NCI-H748 treated with DMSO at 0.1 percent for 48 hours (cell line): ENCODE results near the gene COMMD4.

Source experiments
- DNase-seq: peaks from one replicate; lab custom pipeline; 2025; lab: John Stamatoyannopoulos, UW

COMMD4 gene

DNA sequence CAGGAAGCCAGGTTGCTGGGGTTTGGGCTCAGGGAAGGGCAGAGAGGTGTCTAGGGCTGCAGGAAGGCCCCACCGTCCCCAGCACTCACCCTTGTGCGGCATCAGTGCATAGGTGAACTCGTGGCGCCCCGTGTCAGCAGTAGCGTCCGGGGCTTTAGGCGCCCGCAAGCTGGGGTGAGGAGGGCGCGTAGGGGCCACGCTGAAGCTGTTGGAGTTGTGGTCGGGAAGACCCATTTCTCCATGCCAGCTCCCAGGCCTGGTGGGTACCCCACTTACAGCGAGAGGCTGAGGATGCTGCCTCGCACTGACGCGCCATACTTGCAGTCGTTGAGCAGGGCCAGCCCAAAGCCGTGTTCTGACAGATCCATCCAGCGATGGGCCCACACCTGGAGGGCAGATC lies 20.7 kb downstream of the COMMD4 start:
- no peak for DNase-seq

DNA sequence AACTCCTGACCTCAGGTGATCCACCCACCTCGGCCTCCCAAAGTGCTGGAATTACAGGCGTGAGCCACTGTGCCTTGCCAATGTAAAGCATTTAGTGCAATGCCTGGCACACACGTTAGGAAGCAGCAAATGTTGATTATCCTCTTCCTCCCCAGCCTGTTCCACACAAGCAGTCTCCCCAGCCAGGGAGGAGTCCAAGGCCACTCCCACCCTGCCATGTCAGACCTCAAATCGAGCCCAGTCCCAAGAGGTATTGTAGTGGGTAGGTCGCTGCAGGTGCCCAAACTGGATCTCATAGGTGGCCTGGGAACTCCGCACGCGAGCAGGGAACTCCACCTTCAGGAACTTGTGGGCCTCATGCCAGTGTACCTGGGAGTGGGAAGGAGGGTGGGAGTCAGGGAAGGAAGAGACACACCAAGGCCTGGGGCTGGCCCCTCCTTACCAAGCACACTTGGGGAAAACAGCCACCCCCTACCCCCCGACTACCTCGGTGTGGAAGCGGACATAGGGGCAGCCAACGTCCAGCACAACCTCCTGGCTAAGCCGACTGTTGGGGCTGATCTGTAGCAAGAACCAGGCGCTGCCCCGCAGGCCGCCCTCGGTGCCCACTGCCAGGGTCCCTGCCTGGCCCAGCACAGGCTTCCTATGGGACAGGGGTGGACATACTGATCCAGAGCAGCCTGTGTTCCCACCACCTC lies 22.3 kb downstream of the COMMD4 start:
- DNase-seq: no peak

DNA sequence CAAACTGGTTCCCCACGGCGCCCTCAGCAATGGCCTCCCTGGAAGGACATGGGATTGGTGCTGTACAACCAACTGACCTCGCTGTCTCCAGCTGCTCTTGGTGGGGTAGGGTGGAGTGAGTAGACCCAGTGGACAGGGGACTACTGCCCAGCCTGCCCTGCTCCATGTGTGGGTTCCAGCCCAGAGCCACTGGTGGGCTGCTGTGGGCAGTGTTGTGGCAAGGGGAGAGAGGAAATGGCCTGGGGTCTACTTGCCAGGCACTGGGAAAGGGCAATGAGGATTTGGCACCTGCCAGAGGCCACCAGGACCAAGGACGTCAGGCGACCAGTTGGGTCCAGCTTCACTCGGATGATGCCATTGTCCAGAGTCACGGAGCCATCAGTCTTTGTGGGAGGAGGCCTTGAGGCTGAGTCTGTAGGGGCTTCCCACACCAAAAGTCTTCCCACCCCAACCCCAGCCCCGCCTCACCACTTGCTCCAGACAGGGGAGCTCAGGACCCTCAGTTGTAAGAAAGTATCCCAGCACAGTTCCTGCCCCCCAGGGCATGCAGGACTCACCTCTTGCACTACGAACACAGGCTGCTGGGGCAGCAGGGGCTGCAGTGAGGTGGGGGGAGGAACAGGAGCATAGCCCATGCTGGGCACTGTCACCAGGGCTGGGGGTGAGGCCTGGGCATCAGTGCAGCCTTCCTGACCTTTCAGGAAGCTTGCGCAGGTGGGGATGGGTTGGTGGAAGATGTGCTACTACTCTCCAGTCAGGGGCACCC lies 23.1 kb downstream of the COMMD4 start:
- DNase-seq: no peak

DNA sequence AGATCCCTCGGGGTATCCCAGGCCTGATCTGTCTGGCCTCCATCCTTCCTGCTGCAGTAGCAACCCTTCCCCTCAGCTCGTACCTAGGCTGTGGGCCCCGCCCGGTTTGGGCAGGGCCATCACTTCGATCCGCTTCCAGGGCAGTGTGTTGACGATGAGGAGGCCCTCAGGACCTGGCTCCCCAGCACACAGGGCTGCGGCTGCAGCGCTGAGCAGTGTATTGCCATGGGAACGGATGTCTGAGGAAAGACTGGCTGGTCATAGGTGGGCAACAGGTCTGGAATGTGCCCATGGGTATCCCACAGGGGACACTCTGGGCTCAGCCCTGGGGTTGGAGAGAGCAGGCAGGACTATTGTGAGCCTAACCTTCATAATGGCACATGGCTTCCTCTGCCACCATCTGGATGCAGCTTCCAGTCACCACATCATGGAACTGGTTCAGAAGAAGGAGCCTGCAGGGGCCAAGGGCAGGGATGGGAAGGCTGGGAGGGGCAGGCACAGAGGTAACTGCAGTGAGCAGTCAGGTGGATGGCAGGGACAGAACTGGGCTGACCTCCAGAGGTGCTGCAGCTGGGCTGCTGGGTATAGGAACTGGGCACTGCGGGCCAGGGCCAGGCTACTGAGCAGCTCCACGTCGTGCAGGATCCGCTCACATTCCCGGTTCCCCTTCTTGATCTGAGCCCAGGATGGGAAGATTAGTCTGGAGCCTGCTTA lies 23.8 kb downstream of the COMMD4 start:
- no peak for DNase-seq

DNA sequence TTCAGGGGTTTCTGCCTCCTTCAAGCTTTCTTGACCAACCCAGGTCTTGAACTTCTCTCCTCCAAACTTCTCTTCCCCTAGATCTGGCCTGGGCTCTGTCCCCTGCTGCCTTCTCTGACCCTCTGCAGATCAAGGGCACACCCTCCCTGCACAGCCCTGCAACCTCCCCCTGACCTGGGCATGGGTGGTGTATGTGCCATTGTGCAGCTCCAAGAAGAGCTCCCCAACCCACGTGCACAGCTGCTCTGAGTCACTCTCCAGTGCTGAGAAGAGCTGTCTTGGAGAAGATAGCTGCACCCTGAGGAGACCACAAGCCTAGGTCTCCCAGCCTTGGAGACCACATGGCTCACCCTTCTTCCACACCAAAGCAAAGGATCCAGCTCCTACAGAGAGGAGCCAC lies 24.5 kb downstream of the COMMD4 start:
- no peak for DNase-seq

DNA sequence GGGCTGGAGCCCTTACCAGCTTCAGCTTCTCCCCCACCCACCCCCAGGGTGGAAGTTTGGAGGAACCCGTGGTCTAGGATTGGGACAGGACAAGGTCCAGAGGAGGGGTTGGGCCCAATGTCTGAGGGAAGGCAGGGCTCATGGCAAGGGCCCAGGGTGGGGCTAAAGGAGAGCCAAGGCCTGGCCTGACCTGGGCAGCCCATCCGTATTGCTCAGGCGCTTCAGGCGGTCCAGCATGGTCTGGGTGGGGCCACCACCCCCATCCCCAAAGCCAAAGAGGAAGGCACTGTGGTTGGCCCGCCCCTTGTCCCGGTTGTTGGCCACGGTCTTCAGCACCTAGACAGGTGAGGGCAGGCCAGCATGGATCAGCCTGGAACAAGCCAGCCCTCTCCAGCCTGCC lies 25.0 kb downstream of the COMMD4 start:
- DNase-seq: no peak

DNA sequence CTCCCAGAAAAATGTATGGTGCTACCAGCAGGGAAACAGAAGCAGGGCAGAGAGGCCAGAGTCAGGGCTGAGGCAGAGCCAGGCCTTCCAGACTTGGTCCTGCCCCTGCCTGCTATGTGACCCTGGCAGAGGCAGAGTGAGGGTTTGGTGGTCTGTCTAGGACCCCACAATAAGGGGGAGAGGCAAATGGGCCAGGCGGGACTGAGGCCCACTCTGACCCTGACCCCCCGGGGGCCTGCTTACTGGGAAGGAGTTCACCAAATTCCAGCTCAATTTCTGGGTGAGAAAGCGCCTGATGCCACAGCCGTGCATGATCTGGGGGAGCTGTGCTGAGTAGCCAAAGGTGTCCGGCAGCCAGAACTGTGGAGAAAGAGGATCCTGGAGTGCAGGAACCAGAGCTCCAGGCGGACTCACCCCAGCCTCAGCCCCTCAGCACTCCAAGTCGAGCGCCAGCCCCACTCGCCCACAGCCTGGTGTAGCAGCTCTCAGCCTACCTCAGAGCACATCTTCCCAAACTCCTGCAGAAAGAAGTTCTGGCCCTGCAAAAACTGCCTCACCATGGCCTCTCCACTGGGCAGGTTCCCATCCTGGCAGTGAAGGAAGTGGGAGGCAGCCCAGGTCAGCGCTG lies 25.6 kb downstream of the COMMD4 start:
- no peak for DNase-seq

DNA sequence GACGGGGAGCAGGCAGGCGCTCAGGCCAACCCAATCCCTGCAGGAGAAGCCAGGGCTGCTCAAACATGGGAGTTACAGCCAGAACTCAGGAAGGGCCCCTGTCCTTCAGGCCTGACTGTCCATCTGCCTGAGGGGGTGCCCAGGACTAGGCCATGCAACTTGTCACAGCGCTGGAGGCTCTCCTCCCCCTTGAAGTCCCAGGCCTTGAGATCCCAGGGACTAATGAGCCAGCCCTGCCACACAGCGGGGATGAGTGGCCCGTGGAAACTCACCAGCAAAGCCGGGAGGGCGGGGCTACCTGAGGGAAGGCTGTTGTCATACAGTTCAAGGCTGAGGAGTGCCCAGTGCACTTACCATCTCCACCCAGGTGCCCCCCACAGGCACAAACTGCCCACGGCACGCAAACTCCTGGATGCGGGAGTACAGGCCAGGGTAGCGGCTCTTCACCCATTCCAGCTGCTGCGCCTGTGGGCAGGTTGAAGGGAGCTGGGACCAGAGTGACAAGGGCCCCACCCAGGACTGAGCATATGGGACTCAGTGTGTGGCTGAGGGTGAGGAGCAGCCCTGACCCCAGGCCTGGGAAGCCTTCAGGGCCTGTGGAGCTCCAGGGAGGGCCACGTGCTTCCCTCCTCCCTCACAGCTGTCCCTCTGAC lies 26.3 kb downstream of the COMMD4 start:
- no peak for DNase-seq

DNA sequence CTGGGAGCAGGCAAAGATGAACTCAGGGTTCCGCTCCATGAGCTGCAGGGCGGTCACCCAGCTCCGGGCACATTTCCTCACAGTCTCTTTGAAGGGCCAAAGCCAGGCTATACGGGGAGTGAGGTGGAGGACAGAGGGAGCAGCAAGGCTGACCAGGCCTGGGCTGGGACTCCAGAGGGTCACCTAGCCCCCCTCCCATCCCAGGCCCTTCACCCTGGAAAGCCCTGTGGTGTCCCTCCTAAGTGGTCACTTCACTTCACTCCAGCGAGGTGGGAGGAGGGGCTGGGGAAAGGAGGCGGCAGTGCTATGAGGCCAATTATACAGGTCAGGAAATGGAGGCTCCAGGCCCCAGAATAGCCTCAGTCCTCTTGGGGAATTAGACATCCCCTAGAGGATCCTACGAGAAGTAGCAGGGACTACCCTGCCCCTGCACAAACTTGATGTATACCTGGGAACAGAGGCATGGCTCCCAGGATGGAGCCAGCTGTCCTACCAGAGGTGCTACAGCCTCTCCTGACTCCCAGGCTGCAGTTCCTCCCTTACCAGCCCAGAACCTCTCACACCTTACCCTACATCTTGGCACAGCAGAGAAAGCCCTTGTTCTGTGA lies 26.9 kb downstream of the COMMD4 start:
- DNase-seq: no peak

DNA sequence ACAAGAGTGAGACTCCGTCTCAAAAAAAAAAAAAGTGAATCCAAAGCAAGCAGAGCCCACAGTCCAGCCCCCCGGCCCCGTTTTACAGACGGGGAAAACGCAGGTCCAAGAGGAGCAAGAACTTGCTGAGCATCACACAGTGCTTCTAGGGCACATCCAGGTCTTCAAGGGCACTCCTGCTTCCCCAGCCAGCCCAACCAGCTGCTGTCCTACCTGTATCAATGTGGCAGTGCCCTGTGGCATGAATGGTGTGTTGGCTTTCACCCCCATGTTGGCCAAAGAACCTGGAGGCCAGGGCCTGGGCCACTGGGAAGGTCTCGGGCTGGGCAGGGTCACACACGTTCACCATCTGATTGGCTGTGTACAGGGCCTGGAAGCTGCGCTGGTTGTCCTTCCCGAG lies 27.9 kb downstream of the COMMD4 start:
- no peak for DNase-seq

DNA sequence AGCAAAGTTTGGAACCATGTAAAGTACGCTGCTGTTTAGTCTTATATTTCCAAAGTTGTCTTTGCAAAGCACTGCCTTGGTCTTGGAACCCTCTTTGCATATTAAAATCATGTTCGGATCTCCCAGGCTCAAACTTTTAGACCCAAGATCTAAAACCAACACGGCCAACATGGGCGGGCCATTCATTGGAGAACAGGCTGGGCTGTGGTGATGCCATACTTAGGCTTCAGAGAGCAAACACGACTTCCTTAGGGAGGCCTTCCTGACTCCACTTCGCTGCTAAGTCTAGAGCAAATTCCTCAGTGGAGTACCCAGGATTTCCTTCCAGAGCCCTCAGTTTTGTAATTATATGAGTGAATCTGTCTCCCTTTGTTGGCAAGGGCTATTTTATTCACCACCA lies 29.0 kb downstream of the COMMD4 start:
- DNase-seq: no peak

DNA sequence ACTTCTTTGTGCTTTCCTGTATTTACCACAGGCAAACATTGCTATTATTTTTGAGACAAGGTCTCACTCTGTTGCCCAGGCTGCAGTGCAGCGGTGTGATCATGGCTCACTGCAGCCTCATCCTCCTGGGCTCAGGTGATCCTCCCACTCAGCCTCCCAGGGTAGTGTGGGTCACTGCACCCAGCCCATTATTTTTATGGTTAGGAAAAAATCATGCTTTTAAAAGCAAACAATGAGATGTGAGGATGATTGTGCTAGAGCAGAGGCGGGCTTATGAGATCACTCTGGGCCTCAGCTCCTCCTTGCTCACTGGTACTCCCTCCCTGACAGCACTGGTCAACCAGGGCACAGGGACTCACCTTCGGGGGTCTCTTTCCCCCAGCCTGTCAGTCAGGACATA lies 30.3 kb downstream of the COMMD4 start:
- DNase-seq: no peak

DNA sequence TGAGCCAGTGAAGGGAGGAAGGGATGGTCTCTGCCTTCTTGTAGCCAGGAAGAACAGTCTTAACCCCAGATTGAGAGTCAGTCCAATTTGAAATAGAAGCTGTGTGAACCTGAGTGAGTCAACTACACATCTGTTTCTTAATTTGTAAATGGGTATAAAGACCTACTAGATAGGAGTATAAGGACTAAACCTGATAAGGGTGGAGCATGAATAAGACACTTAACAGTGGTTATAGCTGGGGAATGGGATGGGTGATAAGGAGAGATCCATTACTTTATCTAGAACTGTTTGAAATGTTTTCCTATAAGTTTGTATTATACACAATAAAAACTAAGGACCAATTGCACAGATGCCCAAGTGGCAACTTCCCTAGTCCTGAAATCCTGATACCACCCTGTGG lies 31.1 kb downstream of the COMMD4 start:
- DNase-seq: no peak

DNA sequence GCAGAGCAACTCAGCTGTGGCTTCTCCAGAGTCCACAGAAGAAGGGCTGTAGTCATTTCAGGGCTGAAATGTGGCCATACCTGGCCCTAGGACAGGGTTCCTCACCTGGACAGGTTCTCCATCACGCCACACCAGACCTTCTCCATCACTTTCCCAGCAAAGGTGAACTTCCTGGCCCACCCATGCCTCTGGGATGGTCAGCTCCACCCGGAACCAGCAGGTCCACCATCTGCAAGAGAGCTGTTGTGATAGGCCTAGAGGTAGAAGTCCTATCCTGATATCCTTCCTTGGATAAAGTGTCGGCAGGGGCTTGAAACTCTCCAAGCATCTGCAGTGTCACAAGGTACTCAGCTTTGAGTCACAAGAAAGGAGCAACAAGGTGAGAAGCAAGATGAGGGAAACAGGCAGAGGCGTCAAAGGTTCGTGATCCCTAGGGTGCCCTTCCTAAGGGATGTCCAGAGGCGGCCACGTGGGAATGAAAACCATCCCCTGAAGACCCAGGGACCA lies 31.6 kb downstream of the COMMD4 start:
- no peak for DNase-seq

DNA sequence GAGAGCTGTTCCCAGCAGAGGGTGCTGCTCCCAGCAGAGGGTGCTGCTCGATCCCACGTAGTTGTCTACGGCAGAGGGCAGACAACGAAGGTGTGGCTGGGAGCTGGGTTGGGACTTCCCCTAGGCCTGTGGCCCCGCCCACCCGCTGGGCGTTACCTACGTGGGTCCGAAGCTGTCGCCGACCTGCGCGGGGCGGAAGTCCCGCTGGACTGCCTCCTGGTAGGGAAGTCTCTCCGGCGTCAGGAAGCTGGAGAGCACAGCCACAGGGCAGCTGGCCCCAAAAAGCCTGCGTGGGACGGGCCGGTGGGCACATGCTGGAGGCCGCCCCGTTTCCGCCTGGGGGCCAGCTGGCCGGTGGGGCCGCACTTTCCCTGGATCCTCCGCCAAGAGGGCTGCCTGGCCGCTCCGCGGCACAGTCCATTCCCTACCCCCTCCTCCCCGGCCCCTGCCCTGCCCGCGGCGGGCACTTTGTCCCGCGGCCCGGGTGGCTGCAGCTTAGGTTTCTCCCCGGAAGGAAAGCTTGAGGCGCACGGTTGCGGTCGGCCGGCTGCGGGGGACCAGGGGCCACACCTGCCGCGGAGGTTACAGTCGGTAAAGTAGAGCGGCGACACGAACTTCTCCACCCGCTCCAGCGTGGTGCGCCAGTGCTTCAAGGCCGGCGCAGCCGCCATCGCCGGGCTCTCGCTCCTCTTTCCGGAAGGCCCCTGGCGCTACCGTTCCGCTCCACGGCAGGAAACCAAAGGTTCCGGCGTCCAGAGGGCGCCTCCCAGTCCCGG lies 32.2 kb downstream of the COMMD4 start, which contains the start of gene MAN2C1:
Gene MAN2C1 (minus strand): TSS at position 695 of the 776 bp plus-strand sequence. CDS start 24 bp downstream, at position 671.
- peak; percentile 82 for DNase-seq

DNA sequence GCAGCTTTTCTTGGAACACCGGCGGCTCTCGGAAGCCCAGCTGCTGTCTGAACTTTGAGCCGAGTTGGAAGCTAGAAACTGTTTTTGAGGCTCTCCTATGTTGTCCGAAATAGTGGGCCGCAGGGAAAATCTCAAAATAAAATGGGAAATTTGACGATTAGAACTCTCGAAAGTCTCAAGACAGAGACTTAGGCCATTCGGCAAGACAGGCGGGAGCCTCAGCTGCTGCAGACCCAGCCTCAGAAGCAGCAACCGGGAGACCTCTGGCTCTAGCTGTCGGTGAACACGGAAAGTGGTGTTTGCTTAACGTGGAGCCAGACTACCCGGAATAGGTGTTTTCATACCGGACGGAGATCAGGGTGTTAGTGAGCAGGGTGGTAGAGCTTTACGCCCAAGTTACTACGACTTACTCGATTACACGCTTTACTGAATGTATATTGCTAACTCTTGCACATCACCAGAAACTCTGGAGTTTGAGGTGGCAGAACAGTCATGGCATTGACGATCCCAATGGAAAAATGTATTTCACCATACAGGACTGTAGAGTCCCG lies 32.9 kb downstream of the COMMD4 start:
- no peak for DNase-seq

DNA sequence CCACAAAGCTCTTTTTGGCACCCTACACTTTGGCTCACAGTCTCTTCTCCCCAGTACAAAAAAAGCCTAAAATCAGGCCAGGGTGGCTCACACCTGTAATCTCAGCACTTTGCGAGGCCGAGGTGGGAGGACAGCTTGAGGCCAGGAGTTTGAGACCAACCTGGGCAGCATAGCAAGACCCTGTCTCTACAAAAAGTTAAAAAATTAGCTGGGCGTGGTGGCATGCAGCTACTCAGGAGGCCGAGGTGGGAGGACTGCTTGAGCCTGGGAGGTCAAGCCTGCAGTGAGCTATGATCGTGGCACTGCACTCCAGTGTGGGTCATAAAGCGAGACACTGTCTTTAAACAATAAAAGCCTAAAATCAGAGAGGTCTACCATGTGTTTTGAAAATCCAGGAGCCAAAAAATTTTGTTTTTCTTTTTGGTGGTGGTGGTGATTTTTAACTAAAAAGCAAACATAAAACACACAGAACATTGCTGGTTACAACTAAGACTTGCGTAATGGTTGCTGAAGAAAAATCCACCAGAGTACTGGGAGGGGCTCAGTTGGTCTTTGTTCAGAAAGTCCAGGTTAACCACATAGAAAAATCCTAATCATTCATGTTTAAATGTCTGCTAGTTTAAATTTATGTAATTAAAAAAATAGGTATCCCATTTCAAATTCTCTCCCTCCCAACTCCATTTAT lies 34.2 kb downstream of the COMMD4 start:
- DNase-seq: no peak

DNA sequence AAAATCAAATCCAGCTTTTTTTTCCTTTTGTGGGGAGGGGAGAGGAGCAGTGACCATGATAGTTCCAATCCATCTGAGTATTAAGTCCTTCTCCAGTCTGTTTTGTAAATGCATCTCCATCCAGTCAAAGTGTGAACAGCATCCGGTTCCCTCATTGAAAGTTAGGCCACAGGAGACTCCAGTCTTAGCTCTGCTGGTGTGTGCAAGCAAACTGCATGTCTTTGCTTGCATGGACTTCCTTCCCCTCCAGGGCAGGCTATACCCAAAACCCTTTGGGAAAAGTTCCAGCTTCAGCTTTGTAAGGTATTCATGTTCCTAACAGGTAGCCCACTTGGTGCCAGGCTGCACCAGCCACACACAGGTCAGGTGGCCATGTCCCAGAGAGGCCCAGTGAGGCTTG lies 35.6 kb downstream of the COMMD4 start:
- no peak for DNase-seq

DNA sequence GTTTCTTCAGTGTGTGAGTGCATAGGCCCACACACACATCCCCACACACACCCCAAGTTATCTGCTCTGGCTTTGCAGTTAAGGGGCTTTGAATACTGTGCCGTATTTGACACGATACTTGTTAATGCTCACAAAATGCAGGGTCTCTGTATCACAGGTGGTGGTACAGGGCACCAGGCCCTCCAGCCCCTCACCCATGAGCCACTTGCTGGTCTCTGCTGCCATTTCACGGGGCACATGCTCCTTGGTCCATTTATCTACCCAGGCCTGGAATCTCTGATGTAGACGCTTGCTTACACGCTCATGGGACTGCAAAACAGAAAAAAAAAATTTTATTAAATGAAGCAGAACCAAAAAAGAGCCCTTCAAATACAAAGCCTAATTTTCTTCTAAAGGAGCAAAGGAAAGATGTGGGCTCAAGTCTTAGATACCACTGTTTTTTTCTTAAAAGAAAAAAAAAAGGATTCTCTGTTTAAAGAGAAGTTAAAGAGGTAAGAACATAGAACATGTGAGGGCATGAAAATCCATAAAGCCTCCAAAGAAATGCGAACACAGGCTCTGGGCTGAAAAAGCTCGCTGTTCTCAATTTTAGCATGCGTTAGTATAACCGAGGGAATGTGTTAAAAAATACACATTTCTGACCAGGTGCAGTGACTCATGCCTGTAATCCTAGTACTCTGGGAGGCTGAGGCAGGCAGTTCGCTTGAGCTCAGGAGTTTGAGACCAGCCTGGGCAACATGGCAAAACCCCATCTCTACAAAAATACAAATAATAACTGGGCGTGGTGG lies 36.2 kb downstream of the COMMD4 start:
- no peak for DNase-seq
